NCI-H460 (cell line): Measurements from ENCODE around the gene XRCC6. TPM values are rescaled to one million over a fixed set of nuclear protein-coding genes. Genes with fewer than 3 reads are reported as not detected.
"Not testable (repeated sequence)": the region's sequence is repeated elsewhere in the genome, so short reads cannot be mapped to it uniquely, and the experiment has no call there.

Experiments used
- DNase-seq: peaks from one replicate; pipeline ENCODE4 v3.0.0-alpha.2; 2016; ENCODE audit warnings: low read depth; ENCODE audit errors: extremely low read depth
- polyA plus RNA-seq: library from polyadenylated mRNA; depleted of rRNA; stranded (reverse); fragments of >200 nt; gene quantifications from 2 replicates; pipeline ENCODE4 v1.2.3, GENCODE V29; 2014; cell fraction: nucleus; rRNA removed
- total RNA-seq: library from RNA; depleted of rRNA; stranded (reverse); fragments of >200 nt; shearing (Covaris generic); gene quantifications from 2 replicates; pipeline ENCODE4 v1.2.3, GENCODE V29; 2014; rRNA removed

XRCC6 gene
- total RNA-seq, result 329 and 336 TPM in 2 replicates
- 305 and 343 TPM in 2 replicates for polyA plus RNA-seq

- peak; percentile 99 for DNase-seq
Measured at GRCh38 chr22:41621099-41621910, at the start of gene XRCC6. TSS of gene XRCC6 (plus strand) at chr22:41621295. CDS start at chr22:41622005, 710 bp downstream.

DNA sequence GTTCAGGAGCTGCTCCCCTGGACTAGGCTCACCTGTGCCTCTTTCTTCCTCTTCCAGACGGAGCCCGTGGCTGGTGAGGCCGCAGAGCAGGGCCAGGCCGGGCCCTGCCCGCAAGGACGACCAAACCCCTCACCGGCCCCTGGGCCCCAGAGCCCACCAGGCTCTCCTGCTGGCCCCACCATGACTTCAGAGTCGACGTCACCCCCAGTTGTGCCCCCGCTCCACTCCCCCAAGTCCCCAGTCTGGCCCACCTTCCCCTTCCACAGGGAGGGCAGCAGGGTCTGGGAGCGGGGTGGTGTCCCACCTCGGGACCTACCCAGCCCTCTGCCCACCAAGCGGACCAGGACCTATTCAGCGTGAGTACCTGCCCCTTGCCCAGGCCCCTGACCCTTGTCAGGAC is 49.3 kb upstream of the XRCC6 start:
- no peak for DNase-seq

GRCh38 chr22:41572305-41572704 is 48.8 kb upstream of the XRCC6 start:
- not testable (repeated sequence) for DNase-seq

DNA sequence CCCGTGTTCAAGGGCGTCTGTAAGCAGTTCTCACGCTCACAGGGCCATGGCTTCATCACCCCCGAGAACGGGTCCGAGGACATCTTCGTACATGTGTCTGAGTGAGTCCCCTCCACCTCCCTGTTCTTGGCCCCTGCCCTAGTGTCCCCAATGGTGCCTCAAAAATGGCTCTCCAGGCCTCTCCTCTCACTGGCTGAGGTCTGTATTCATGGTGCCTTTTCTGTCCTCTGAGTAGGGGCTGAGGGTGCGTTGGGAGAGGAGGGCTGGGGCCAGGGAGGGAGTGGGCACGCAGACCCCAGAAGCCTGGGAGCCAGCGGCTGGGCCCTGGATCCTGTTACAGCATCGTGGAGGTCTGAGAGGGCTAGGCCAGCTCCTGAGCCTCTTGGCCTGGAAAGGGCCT is 47.4 kb upstream of the XRCC6 start:
- DNase-seq, result no peak

GRCh38 chr22:41574847-41575381 is 46.2 kb upstream of the XRCC6 start:
- no peak for DNase-seq

DNA sequence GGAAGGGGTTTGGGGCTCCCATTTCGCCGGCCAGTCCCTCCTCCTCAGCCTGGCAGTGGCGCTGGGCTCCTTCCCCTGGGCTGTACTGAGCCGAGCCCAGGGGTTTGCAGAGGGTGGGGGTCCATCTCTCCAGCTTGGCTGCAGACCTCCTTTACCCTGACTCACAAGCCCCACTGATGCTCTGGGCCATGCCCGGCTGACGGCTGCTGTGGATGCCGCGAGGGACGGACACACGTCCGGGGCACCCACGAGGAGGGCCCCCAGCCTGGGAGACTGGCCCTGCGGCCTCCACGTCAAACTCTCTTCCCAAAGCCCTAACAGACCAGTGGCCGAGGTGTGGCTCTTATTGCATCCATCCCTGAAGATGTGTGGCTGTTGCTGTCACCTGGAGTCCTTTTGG is 45.6 kb upstream of the XRCC6 start:
- no peak for DNase-seq

DNA sequence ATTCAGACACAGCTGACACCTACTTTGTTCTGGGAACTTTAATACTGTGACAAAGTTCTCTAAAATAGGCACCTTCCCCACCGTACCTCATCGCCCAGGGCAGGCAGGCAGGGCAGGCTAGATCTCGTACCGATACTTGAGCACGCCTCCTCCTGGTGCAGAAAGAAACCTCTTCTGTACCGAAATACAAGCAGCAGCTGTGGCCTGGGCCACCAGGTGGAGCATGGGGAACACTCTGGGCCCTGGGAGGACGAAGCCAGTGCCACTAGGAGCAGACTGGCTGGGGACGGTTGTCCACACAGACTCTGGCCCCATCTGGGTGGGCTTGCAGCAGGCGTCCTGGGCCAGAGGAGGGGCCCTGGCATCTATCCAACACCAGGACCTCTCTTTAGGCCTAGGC is 44.2 kb upstream of the XRCC6 start:
- DNase-seq, result peak; percentile 42

GRCh38 chr22:41578114-41578513 is 43.0 kb upstream of the XRCC6 start:
- DNase-seq, result no peak

DNA sequence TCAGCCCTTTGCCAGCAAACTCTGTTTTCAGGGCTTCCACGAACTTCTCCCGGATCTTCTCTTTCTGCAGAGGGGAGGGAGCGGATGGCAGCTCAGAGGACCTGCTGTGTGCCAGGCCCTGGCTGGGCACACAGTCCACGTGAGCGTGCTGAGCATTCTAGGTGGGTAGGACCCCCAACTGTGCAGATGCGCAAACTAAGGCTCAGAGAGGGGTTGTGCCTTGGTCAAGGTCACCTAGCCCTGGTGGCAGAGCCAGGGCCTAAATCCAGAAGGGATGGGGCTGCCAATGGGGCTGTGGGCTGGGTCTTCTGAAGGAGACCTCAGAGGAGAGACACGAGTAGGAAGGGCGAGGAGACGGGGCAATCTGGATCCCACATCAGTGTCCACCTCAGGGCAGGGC is 42.3 kb upstream of the XRCC6 start:
- DNase-seq, result no peak

- DNase-seq, result no peak
Measured at GRCh38 chr22:41579297-41579996, 41.6 kb upstream of the XRCC6 start.

- no peak for DNase-seq
Measured at GRCh38 chr22:41579997-41580355, 41.1 kb upstream of the XRCC6 start.

GRCh38 chr22:41582694-41583093 is 38.4 kb upstream of the XRCC6 start:
- DNase-seq, result no peak

DNA sequence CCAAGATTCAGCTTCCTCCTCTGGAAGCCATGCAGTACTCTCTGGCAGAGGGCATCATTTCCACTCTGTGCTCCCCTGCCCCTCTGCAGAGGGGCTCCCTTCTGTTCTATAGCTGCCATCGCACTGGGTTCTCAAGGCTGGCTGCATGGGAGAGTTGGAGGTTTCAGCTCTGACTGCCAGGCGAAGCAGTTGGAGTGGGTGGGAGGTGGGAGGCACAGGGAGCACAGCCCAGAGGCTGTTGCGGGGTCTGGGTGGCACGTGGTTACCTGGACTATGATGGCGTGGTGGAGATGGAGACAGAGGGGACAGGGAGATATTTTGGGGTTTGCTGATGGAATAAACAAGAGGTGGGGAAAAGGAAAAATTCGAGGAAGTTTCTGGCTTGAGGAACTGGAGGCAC is 36.2 kb upstream of the XRCC6 start:
- DNase-seq, result no peak

DNA sequence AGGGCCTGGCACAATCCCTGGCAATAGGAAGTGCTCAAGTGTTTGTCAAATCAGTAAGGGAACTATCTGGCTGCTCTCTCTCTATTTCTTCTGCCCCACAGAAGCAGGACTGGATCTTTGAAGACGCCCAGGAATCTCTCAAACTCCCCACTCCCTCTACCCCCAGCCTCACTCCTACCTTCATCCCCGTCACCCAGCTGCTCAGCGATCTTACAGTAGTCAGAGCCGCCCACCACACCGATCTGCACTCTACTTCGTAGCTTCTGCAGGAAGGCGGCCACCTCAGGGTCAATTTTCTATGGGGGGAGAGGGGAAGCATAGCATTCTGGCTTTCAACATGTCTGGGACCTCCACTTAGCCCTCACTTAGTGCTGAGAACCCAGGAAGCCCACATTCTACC is 35.2 kb upstream of the XRCC6 start:
- no peak for DNase-seq

GRCh38 chr22:41587347-41587723 is 33.8 kb upstream of the XRCC6 start:
- no peak for DNase-seq

DNA sequence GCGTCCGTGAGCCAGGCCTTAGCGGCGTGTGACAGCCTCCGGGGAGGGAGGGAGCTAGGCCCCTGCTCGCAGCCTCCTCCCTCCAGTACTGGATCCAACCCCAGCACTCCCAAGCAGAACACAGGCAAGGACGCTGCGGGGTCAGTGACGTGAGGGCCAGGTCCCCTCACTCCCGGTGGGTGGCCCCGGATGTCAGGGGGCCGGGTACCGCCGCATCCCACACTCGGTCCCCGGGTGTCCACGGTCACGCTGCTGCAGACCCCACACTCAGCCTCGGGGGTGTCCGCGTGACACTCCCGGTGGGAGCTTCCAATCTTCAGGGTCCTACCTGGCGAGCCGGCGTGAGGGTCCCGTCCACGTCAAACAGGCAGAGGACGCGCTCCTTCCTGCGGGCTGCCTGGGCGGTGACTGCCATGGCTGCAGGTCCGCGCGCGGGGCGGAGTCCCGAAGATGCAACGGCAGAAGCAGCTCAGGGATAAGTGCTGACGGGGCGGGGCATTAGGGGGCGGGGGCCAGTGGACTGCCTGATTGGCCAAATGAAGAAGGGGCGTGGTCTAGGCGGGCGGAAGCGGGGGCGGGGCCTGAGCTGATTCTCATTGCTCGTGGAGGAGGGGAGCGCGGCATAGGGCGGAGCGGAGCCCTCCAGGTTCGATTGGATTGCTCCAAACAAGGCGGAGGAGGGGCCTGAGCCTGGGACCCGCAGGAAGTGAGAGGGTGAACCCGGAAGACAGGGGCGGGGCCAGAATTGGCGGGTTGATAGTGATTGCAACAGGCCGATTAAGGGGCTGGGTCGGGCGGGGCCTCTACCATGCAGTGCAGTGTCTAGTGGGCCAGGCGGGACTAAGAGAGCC is 31.5 kb upstream of the XRCC6 start, which contains the start of gene PMM1:
Gene PMM1, minus strand, starts transcription at position 450 of the 851 bp plus-strand sequence. Its CDS starts 35 bp downstream, at position 415.
- peak; percentile 99 for DNase-seq

GRCh38 chr22:41593336-41593960 is 27.6 kb upstream of the XRCC6 start:
- not testable (repeated sequence) for DNase-seq

- no peak for DNase-seq
Measured at GRCh38 chr22:41595703-41596102, 25.4 kb upstream of the XRCC6 start.

- DNase-seq, result peak; percentile 44
Measured at GRCh38 chr22:41596776-41597634, 24.1 kb upstream of the XRCC6 start.
